Stimulated activated CD4-positive, alpha-beta T cell treated with anti-CD3 and anti-CD28 coated beads, Interleukin-1b, Interleukin-23, amount 100 ng/mL, for 4 hours (primary cell): ENCODE data around the gene TMEM150C.
"Not testable (repeated sequence)": the region's sequence is repeated elsewhere in the genome, so short reads cannot be mapped to it uniquely, and the experiment has no call there.

Experiments
- DNase-seq, 2 donors: peaks; one replicate each; pipeline ENCODE4 v3.0.0-alpha.2; 2020; ENCODE audit warnings: low read depth in 2 of 2

The TMEM150C gene

DNA sequence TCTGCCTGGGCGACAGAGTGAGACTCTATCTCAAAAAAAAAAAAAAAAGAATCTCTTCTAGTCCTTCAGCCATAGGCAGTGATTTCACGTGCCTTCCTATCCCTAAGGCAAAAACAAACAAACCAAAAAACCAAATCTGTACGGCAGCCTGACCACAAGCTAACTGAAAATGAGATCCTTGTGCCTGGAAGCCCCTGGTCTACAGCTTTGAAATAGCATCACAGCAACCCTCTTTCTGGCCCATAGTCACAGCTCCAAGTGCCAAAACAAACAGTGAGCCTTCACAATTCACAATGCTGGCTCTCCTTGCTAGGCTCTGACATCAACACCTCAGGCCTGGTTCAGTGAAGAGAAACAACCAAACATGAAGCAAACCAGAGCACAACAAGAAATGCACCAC, 46.1 kb downstream of the TMEM150C start:
- no peak for DNase-seq

DNA sequence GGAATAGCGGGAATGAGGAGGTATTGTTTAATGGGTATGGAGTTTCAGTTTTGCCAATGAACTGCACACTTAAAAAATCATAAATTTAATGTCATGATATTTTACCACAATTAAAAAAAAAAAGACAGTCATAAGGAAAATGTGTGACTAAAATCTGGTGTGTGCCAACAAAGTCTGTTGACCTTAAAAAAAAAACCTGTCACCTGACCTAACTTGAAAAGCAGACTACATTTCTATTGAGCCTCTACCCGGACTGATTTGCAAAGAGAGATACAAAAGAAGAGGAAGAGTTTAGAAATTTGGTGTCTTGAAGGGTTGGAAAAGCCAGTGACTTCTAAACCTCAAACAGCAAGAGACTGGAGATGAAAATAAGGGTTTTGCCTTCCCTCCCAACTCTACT, 48.4 kb downstream of the TMEM150C start:
- no peak for DNase-seq

DNA sequence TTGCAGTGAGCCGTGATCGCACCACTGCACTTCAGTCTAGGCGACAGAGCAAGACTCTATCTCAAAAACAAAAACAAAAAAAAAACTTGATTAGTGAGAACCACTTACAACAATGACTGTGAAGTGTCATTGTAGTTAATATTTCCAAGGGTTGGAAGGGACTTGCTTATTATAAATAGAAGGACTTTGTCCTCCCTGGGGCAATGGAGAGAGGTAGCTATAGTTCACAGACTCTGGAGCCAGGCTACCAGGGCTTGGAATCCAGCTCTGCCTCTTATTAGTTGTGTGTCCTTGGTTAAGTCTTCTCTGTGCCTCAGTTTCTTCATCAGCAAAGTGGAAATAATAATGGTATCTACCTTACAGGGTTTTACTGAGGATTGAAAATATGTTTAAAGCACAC, 51.6 kb downstream of the TMEM150C start:
- no peak for DNase-seq

DNA sequence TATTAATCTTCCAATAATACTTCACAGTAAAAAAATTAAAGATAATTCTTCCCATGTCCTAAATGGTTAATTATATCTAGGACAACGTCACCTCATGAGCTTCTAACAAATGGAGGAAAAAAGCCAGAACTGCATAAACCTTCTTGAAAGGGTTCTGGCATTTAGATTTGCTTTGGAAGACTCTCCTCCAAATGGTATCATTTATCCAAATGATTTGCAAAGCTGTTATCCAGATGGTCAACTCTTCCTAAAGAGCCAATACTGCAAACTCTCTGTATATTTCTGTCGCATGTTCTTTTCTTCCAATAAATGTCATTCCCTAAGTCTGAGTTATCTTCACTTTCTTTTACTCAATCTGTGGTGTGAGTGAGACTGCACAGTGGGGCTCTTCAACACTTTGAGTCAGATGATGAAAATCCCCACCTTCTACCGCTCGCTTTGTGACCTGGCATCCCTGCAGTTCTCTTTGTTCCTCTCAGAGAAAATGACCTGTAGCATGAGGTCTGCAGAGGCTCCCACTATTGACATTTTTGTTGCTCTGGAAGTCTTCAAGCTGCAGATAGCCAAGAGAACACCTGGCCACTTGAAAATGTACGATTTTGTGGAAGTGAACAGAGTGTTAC, 52.9 kb downstream of the TMEM150C start:
- DNase-seq = no peak

DNA sequence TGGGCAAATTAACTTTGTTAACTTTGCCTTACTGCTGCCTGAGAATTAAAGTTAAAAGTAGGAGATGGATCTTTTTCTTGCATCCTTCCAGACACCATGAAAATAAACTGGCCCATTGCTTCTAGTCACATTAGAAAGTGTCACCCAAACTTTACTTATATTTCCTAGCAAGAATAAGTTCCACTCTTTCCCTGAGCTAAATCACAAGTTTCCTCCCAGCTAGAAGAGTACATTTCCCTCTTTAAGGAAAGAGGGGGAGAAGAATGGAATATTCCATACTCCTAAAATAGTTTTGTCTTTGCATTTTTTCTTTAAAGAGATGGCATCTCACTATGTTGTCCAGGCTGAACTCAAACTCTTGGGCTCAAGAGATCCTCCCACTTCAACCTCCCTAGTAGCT, 53.8 kb downstream of the TMEM150C start:
- no peak for DNase-seq

DNA sequence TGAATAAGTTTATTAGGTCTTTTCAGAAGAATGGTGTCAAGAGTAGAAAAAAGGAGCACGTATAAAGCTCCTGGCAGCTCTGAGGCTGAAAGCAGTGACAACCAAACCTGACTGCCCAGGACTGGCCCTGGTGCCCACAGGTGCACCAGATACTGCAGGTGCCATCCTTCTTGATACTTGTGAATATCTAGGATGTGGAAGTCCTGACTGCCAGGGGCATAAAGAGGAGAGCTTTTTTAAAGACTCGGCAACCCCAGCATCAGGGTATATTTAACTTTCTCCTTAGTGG, 60.7 kb downstream of the TMEM150C start:
- no peak for DNase-seq

DNA sequence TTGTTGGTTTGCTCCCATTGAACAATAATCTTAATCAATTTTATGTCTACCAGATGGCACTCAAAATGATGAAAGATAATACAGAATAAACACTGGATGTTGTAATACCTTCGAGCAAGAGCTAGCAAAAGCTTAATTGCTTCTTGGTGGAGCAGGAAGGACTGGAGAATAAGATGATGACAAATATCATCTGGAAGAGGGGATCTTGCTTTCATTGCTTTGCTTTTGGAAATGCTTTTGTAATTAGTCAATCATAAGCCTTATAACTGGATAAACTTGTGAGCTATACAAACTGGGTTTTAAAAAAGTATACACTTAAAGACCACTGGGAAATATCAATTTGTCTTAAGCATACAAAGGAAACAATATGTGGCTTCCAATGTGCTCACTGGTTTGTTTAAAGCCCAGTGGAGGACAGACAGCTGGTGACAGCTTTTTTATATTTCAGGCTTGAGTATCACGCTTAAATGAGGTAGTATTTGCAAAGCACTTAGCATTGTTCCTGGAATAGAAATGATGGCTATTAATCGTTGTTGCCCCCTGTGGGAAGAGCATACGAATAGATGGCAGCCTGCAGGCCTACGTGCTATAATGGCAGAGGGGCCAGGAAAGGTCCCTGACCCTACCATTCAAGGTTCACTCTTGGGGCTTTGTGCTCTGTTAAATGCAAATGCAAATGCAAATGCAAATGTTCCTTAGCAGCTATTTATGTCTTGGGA, 61.2 kb downstream of the TMEM150C start:
- DNase-seq = no peak

DNA sequence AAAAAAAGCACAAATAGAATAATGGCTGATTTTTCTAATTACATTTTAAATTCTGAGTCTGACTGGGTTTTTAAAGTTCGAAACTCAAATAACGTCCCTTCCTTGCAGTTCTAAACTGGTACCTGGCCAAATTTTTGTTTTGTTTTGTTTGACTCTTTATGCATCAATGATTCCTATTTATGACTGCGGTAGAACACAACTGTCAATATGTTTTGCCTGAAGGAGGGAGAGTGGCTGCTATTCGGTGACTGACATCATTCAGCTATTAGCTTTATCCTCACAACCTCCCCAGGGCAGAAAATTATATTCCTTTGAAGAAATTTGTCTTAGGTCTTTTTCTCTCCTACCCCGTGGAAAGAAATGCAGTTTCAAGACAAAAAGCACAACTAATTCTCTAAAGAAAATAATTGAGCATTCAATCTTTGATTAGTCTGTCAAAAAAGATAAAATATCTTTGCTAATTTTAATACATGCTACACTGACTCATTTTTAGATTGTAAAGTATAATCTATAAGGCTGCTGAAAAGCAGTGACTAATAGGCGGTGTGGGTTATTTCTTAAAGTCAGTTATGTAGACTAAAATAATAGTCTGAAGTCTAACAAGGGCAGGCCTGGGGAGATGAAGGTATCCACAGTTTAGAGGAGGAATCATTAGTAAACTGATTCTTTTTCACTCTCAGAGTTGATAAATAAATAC, 61.9 kb downstream of the TMEM150C start:
- DNase-seq = no peak

DNA sequence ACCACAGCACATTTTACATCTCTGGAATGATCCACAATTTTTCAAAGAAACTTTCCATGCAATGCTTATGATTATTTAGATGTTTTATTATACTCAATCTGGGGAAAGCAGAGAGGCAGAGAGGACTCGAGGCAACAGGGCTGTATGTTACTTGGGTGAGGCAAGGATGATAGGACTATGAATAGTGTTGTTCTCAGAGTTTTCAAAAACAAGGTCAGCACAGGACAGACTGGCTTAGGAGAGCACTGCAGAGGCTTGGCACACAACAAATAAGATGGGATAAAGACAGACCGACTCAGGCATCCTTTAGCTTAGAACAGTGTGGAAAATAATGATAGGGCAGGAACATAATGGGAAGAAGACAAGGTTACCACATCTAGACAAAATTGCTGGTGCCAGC, 65.4 kb downstream of the TMEM150C start:
- DNase-seq = no peak

DNA sequence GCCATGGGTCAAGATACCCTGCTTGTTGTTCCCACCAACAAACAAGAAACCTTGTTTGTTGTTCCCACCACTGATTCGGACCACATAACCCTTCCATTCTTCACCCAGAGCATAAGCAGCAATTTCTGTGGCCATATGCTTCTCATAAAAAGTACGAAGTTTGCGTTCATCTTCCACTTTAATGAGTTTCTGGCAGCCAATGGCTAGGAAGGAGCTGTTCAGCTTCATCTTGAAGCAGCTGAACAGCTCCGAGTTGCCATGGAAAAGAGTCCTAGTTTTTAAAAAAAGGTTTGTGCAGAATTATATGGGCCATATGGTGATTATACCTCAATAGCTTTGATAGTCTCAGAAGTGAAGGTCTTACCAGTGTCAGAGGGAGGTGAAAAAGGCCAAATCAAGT, 66.1 kb downstream of the TMEM150C start:
- DNase-seq = no peak

DNA sequence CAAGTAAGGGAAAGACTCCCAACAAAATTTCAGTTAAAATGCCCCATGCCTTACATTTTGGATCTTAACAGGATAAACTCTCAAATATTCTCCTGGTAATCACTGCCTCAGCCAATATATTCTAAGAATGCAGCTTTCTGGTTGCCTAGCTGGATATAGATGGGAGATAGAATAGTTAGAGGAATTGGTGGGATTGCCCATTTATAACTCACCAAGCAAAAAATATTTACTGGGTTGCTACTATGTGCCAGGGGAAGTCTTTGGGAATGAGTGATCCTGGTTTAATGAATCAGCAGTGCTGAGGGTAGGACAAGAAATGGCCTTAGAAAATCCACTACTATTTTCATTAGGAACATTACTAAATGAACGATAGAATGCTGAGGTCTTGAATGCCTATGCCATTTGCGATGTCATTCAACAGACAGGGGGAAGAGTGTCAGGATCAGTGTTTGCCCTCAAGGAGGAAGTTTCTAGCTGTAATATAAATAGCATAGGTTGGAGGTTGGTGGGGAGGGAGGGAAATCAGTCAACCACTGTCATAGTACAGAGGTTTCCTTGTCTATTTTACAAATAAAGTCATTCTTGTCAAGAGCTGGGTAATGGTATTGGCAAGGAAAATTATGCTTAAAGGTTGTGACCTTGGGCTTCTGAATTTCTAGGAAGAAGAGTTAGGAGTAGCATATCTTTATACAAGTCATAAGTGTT, 67.9 kb downstream of the TMEM150C start:
- no peak for DNase-seq

DNA sequence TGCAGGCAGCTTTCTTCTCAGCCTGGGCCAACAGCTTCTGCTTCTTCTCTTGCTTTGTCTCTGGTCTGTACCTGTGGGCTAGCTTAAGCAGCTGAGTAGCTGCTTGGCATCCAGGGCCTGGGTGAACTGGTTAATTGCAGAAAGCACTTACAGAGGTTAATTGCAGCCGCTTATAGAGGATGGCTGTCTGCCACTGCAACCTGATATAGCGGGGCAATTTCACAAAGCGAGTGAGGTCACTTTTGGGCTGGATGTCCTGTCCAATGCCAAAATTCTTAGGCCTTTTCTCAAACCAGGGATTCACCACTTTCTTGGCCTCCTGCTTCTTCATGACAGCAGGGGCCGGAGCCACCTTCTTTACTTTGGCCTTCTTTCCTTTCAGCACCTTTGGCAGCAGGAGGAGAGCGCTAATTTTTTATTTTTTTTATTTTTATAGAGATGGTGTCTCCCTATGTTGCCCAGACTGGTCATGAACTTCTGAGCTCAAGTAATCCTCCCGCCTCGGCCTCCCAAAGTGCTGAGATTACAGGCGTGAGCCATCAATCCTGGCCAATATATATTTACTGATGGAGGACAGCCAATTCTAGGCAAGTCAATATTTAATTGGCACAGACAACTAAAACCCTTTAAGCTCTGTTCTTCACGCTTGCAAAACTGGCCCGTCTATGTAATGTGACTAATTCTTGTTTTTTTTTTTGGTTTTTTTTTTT, 70.4 kb downstream of the TMEM150C start:
- DNase-seq = no peak

DNA sequence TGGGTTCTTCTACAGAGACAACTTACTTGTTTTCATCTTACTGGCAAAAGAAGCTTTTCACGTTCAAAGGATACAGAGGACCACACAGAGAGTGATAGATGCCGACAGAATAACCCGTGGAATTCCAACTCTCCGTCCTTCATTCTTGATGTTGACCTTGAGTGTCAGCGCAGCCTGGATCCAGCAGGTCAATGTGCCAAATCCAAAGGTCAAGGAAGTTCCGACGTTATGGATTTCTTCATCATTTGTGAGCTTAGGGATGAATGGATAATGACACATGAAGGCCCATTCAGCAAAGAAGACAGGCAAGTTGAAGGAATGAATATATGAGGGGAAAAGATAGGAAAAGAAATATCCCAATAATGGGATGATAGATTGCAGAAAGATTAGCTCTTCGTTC, 71.8 kb downstream of the TMEM150C start:
- DNase-seq = no peak

DNA sequence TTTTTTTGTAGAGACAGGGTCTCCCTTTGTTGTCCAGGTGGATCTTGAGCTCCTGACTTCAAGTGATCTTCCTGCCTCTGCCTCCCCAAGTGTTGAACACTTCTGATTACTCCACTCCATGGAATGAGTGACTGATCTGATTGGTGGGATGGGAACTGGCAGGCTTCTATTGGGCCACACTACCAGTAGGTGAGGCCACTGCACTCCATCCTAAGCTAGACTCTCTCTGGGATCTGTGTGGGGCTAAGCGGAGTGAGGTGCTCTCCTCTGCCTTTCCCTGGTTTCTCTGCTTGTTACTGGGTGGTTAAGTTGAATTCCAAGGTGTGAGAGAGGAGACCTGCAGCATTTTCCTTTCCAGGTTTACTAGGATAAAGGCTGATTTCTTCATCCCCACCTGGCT, 72.7 kb downstream of the TMEM150C start:
- no peak for DNase-seq

DNA sequence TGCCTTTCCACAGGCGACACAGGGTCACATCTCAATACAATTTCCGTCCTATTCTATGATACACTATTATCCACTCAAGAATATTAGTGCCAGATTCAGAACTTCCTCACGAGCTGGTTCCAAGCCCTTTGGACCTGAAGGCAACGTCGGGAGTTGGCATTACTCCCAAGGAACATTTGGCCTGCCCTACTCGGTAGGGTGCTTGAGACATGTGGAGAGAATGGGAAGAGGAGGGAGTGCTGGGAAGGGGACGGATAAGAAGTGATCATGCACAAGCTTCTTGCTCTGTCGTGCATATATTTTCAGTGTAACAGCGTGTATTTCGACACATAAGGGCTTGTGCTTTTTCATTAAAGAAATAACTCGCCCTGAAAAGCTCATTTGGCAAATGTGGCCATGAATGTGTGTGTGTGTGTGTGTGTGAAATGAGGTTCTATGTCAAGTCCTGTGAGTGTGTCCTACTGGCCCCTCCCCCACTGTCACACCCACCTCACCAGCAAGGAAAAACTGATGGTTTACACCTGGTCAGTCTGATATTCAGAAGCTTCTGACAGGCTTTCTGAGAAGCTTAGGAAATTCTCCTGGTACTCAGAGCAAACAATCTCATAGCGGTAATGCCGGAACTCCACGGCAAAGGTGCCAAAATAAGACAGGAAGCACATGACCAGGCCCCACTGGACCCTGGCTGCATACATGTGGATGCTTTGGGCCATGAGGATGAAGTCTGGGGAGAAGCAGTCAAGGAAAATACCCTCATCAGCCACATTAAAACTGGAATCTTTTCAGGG, 76.6 kb downstream of the TMEM150C start:
- DNase-seq = no peak

DNA sequence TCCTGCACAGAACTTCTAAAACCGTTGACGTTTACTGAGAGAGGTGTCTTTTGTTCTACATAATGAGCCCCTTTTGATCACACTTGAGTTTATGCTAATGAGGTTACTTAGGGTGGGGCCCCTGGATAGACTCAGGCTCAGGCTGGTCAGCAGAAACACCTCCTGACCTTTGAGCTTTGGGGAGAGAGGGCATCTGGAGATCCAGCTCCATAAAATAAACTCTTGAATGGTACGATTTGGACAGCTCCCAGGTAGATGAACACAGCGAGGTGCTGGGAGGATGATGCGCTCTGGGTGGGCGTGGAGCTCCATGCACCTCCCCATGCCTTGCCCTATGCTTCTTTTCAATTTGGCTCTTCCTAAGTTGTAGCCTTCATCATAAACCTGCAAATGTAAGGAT, 79.4 kb downstream of the TMEM150C start:
- no peak for DNase-seq

DNA sequence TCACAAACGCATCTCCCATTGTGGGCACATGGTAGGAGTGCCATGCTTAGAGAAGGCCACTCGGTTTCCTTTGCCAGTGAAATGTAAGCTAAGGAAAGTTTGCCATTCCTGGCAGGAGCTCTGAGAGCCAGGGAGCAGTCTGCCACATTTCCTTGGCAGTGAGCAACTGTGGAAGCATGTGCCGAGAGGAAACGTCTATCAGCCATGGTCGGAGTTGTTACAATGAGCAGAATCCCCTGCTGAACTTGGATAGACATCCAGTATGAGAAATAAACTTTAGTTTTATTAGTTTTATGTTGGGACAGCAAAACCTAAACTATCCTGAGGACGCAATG, 80.3 kb downstream of the TMEM150C start:
- DNase-seq = no peak

DNA sequence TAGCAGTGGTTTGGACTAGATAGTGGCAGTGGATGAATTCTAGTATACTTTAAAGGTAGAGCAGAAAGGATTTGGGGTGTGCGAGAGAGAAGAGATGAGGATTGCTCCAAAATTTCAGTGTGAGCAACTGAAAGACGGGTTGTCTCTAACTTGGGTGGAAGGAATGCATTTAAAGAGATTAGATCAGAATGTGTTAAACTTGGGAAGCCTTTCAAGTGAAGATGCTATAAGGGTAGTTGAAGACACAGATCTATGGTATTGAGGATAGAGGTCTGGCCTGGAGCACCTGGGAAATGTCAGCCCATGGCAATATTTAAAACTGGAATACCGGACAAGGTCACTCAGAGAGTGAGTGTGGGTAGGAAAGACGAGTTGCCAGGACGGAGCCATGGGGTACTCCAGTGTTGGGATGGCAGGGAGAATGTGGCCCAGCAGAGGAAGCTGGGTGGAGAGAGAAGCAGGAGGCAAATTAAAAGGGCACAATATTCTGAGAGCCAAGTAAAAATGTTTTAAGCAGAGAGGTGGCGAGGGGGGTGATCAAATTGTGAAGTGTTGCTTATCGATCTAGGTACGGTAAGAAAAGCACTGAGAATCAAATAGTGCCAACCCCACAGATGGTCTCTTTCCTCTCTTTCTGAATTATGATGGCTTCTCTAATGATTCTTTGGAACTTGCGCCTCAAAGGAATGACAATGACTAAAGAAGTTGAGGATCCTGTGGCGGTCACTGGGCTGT, 80.8 kb downstream of the TMEM150C start:
- DNase-seq = no peak

DNA sequence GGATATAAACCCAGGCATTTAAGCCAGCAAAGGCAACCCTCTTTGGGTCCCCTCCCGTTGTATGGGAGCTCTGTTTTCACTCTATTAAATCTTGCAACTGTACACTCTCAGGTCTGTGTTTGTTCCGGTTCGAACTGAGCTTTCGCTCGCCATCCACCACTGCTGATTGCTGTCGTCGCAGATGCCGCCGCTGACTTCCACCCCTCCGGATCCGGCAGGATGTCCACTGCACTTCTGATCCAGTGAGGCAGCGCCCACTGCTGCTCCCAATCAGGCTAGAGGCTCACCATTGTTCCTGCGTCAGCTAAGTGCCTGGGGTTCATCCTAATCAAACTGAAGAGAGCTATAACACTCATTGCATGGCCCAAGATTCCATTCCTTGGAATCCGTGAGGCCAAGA, 82.2 kb downstream of the TMEM150C start:
- no peak for DNase-seq

DNA sequence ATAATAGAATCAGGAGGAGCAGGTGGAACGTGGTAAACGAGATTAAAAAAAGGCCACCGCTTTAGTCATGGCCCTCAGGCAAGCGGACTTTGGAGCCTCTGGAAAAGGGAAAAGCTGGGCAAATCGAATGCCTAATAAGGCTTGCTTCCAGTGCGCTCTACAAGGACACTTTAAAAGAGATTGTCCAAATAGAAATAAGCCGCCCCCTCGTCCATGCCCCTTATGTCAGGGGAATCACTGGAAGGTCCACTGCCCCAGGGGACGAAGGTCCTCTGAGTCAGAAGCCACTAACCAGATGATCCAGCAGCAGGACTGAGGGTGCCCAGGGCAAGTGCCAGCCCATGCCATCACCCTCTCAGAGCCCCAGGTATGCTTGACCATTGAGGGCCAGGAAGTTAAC, 84.3 kb downstream of the TMEM150C start:
- DNase-seq = not testable (repeated sequence)

DNA sequence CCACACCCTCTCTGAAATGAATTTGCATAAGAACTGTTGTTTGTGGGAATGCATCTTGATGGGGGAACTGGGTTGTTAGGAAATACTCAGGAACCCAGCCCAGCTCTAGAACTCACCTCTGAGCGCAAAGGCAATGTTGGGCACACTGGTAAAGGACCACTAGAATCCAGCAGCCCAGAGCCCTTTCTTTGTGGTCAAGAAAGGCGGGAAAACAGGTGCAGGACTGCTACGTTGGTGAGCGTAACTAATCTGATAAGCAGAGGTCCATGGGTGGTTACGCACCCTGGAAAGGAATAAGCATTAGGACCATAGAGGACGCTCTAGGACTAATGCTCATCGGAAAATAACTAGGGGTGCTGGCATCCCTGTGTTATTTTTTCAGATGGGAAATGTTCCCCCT, 85.9 kb downstream of the TMEM150C start:
- DNase-seq = not testable (repeated sequence)
